Ectodermal cell (in vitro differentiated cells): ENCODE measurements around the gene PPP4C.
"Not testable (repeated sequence)": the region's sequence is repeated elsewhere in the genome, so short reads cannot be mapped to it uniquely, and the experiment has no call there.

Experiments
- H3K27ac ChIP-seq: 2 replicates; pipeline ENCODE4 v1.7.0; 2013; ENCODE audit warnings: mild to moderate bottlenecking, low read depth, low read length; ENCODE audit not compliant: insufficient read depth, poor library complexity, severe bottlenecking
- H3K27me3 ChIP-seq: 2 replicates; pipeline ENCODE4 v1.7.0; 2013; ENCODE audit warnings: mild to moderate bottlenecking, low read length; ENCODE audit not compliant: insufficient read depth, control insufficient read depth, poor library complexity, severe bottlenecking
- H3K36me3 ChIP-seq: one replicate; pipeline ENCODE4 v1.7.0; 2013; ENCODE audit warnings: low read length; ENCODE audit not compliant: control insufficient read depth, insufficient read depth
- H3K4me1 ChIP-seq: one replicate; pipeline ENCODE4 v1.7.0; 2013; ENCODE audit warnings: low read length; ENCODE audit not compliant: control insufficient read depth, insufficient read depth
- H3K4me3 ChIP-seq: 2 replicates; pipeline ENCODE4 v1.7.0; 2013; ENCODE audit warnings: low read depth, low read length, control low read depth; ENCODE audit not compliant: insufficient read depth
- H3K9me3 ChIP-seq: 2 replicates; pipeline ENCODE4 v1.7.0; 2013; ENCODE audit warnings: mild to moderate bottlenecking, low read length, moderate library complexity; ENCODE audit not compliant: control insufficient read depth
- WGBS, 2 experiments: methylation state at CpG; one replicate each; pipeline ENCODE4 v1.1.7; 2013; ENCODE audit warnings: missing lambda C conversion rate in 2 of 2; 5-methylcytosine and 5-hydroxymethylcytosine counted together

The PPP4C gene

DNA sequence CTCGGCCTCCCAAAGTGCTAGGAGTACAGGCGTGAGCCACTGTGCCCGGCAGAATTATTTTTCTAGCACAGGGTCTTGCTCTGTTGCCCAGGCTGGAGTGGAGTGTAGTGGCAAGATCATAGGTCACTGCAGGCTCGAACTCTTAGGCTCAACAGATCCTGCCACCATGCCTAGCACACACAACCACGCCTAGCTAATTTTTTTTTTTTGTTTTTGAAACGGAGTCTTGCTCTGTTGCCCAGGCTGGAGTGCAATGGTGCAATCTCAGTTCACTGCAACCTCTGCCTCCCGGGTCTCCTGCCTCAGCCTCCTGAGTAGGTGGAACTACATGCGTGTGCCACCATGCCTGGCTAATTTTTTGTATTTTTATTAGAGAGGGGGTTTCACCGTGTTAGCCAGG is 49.9 kb downstream of the PPP4C start:
- H3K4me3 ChIP-seq, H3K27me3 ChIP-seq, H3K4me1 ChIP-seq, H3K27ac ChIP-seq, H3K36me3 ChIP-seq, H3K9me3 ChIP-seq: not testable (repeated sequence)
- 91 to 94% methylated on average over 9 of the region's 9 CpGs for WGBS, 2 experiments

DNA sequence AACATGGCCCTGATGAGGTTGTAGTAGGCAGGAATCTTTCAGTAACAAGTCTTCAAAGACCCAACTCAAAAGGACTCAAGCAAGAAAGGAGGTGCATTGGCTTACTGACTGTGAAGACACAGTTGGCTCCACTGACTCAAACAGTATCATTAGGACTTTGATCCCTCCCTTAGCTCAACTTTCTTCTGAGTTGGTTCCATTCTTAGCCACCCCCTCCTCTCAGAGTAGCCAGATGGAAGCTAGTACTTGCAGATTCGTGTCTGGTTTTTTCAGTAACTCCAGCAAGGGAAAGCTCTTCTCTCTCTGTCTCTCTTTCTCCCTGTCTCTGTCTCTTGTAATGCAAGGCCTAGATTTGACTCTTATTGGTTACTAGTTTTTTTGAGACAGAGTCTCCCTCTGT is 52.2 kb downstream of the PPP4C start:
- Histone ChIP-seq H3K4me3 (no peak overlapping the region), H3K36me3 (no peaks in the 10 kb centered on the region), H3K4me1 (no peaks in the 10 kb centered on the region), H3K27me3 (no peaks in the 10 kb centered on the region), H3K27ac (no peak overlapping the region), H3K9me3 (no peaks in the 10 kb centered on the region)
- 81 to 93% methylated on average over 1 of the region's 1 CpG for WGBS, 2 experiments

DNA sequence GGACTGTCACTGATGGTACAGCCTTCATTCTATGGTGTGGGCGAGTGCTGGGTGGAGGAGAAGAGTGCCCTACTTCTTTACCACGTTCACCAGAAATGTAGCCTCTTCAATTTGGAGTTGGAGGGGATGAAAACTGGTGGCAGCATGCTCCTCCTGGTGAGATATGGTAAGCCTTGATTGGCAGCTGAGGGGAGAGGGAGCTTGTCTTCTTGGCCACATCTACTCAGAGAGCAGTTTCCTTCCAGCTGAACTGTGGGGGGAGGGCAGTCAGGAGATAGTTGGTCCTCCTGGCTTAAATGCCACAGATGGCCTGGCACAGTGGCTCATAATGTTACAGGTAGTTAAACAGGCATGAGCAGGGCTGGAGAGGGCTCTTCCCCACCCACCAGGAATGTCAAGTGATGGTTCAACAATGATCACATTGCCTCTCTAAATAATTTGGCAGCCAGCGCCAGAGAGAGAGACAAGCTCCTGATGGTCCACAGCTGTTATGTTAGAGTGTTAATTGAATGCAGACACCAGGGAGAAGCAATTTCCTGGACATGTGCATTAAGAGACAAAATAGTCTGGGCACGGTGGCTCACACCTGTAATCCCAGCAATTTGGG is 56.2 kb downstream of the PPP4C start:
- 89 to 91% methylated on average over 4 of the region's 4 CpGs for WGBS, 2 experiments
- Histone ChIP-seq H3K36me3 (no peaks in the 10 kb centered on the region), H3K4me1 (no peaks in the 10 kb centered on the region), H3K4me3 (no peak overlapping the region), H3K9me3 (no peaks in the 10 kb centered on the region), H3K27ac (no peak overlapping the region), H3K27me3 (no peaks in the 10 kb centered on the region)

DNA sequence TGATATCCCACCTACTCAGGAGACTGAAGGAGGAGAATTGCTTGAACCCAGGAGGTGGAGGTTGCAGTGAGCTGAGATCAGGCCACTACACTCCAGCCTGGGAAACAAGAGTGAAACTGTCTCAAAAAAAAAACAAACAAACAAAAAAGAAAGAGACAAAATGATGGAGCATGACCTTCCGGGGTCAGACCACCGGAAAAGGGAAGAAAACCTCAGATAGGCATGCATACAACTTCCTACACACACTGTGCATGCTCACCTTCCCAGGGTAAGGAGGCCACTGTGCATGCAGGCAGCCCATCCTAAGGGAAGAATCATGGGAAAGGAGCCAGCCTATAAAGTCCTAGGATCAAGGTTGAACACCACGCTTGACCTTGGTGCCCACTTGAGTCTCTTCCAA is 56.8 kb downstream of the PPP4C start:
- Histone ChIP-seq H3K27ac (no peak overlapping the region), H3K27me3 (no peaks in the 10 kb centered on the region), H3K9me3 (no peaks in the 10 kb centered on the region), H3K4me1 (no peaks in the 10 kb centered on the region), H3K4me3 (no peak overlapping the region), H3K36me3 (no peaks in the 10 kb centered on the region)
- 87 to 92% methylated on average over 3 of the region's 3 CpGs for WGBS, 2 experiments
